HCT116 (cell line): ENCODE results near the gene GPR78. TPM values are rescaled to one million over a fixed set of nuclear protein-coding genes. Genes with fewer than 3 reads are reported as not detected.

Source experiments
- ATAC-seq: fragments of 200-7000 bp; cut with Tn5 transposase; 2 replicates; pipeline ENCODE4 v1.9.1; 2020; ENCODE audit warnings: mild to moderate bottlenecking, moderate library complexity
- BruUV-seq: library from RNA; stranded (reverse); fragments of 400-500 nt; replicated peaks from 2 replicates; lab custom pipeline; 2021; lab: Mats Ljungman, UMichigan
- CTCF ChIA-PET: fragments of 300-600 bp; sonication (Branson Sonifier 250); formaldehyde crosslinking; loops from one replicate; lab custom pipeline; 2021; ENCODE audit warnings: antibody characterized with exemption; lab: Charles Lee
- POLR2A ChIA-PET: fragments of 300-600, 350-600 bp; sonication (Branson Sonifier 250); formaldehyde crosslinking; loops from one replicate; lab custom pipeline; 2021; ENCODE audit warnings: antibody characterized with exemption; lab: Charles Lee
- RAD21 ChIA-PET, 2 experiments: fragments of 300-600 bp; sonication (Branson Sonifier 250); formaldehyde crosslinking; loops; one replicate each; lab custom pipeline; 2023; ENCODE audit warnings: low total read pairs in 2 of 2; ENCODE audit not compliant: uncharacterized antibody in 2 of 2, unreplicated experiment in 2 of 2, low non-redundant PET in 1 of 2; lab: Charles Lee
- DNase-seq: peaks from one replicate; pipeline ENCODE4 v3.0.0-alpha.2; 2010; ENCODE audit warnings: low read depth, low spot score
- H2AFZ ChIP-seq: fragments of 200-600 bp; shearing (Covaris generic), sonication (generic); 2 replicates; pipeline ENCODE4 v1.6.1; 2017; ENCODE audit warnings: low read depth, mixed run types, mixed read lengths, antibody characterized with exemption, low read length; ENCODE audit not compliant: poor library complexity, severe bottlenecking
- H3K27ac ChIP-seq: 2 replicates; pipeline ENCODE4 v1.5.1; 2012; ENCODE audit warnings: low read depth, low read length
- H3K27me3 ChIP-seq: fragments of 200-600 bp; sonication (generic); 2 replicates; pipeline ENCODE4 v1.6.1; 2016; ENCODE audit warnings: mixed run types, low read length, mixed read lengths; ENCODE audit not compliant: insufficient read depth
- H3K36me3 ChIP-seq, 2 experiments: fragments of 200-500 bp in 1 of 2; fragments of 200-600 bp in 1 of 2; sonication (Bioruptor generic) in 1 of 2; sonication (generic) in 1 of 2; 2 replicates each; pipeline versions ENCODE4 v1.5.1 to v1.6.1; 2014 to 2016; ENCODE audit warnings: low read length in 2 of 2, inconsistent platforms in 1 of 2, mixed read lengths in 1 of 2, mixed run types in 1 of 2; ENCODE audit not compliant: insufficient read depth in 2 of 2, control insufficient read depth in 1 of 2
- H3K4me1 ChIP-seq, 2 experiments: fragments of 200-600 bp in 1 of 2; sonication (generic) in 1 of 2; 2 replicates each; pipeline versions ENCODE4 v1.5.1 to v1.6.1; 2012 to 2017; ENCODE audit warnings: low read length in 2 of 2, inconsistent platforms in 1 of 2, mild to moderate bottlenecking in 1 of 2, mixed read lengths in 1 of 2, mixed run types in 1 of 2, moderate library complexity in 1 of 2; ENCODE audit not compliant: insufficient read depth in 2 of 2, control insufficient read depth in 1 of 2
- H3K4me2 ChIP-seq: fragments of 200-600 bp; sonication (generic); 2 replicates; pipeline ENCODE4 v1.6.1; 2017; ENCODE audit warnings: mixed run types, low read length, mixed read lengths
- H3K4me3 ChIP-seq, 2 experiments: fragments of 200-600 bp in 1 of 2; sonication (generic) in 1 of 2; replicated peaks in 1 of 2; 2 replicates each; pipeline ENCODE4 v1.5.1; 2011 to 2016; ENCODE audit warnings: low read length in 2 of 2, control low read depth in 1 of 2, low read depth in 1 of 2, mild to moderate bottlenecking in 1 of 2, mixed read lengths in 1 of 2, mixed run types in 1 of 2
- H3K79me2 ChIP-seq: fragments of 200-600 bp; sonication (generic); 2 replicates; pipeline ENCODE4 v1.6.1; 2017; ENCODE audit warnings: mild to moderate bottlenecking, mixed run types, low read length, moderate library complexity, mixed read lengths; ENCODE audit not compliant: insufficient read depth
- H3K9ac ChIP-seq: fragments of 200-600 bp; sonication (generic); 2 replicates; pipeline ENCODE4 v1.6.1; 2016; ENCODE audit warnings: low read length, mixed read lengths
- H3K9me2 ChIP-seq: fragments of 200-600 bp; sonication (generic), shearing (Covaris generic); 2 replicates; pipeline ENCODE4 v1.6.1; 2017; ENCODE audit warnings: mixed run types, mild to moderate bottlenecking, moderate library complexity; ENCODE audit not compliant: insufficient read depth
- H3K9me3 ChIP-seq, 2 experiments: fragments of 200-500 bp in 1 of 2; fragments of 200-600 bp in 1 of 2; sonication (Bioruptor generic) in 1 of 2; sonication (generic) in 1 of 2; 2 replicates each; pipeline ENCODE4 v1.6.1; 2014 to 2017; ENCODE audit warnings: low read length in 2 of 2, mixed read lengths in 2 of 2, inconsistent platforms in 1 of 2, low read depth in 1 of 2, mild to moderate bottlenecking in 1 of 2, mixed run types in 1 of 2, moderate library complexity in 1 of 2; ENCODE audit not compliant: control insufficient read depth in 1 of 2, insufficient read depth in 1 of 2
- H4K20me1 ChIP-seq: fragments of 200-600 bp; sonication (generic), shearing (Covaris generic); 2 replicates; pipeline ENCODE4 v1.6.1; 2017; ENCODE audit warnings: mixed run types, mild to moderate bottlenecking, moderate library complexity; ENCODE audit not compliant: insufficient read depth
- ATF3 ChIP-seq: IDR thresholded peaks from 2 replicates; pipeline ENCODE4 v1.6.1; 2012
- ELF1 ChIP-seq: IDR thresholded peaks from 2 replicates; pipeline ENCODE4 v1.6.1; 2012; ENCODE audit warnings: low read depth, borderline replicate concordance
- EZH2 ChIP-seq: fragments of 200-600 bp; sonication (generic); IDR thresholded peaks from 2 replicates; pipeline ENCODE4 v1.6.1; 2017; ENCODE audit warnings: antibody characterized with exemption, mixed run types
- EZH2phosphoT487 ChIP-seq: fragments of 200-600 bp; IDR thresholded peaks from 2 replicates; pipeline ENCODE4 v1.6.1; 2018; ENCODE audit warnings: antibody characterized with exemption, borderline replicate concordance
- JUND ChIP-seq: IDR thresholded peaks from 2 replicates; pipeline ENCODE4 v1.6.1; 2012
- RAD21 ChIP-seq: IDR thresholded peaks from 2 replicates; pipeline ENCODE4 v1.6.1; 2012; ENCODE audit warnings: low read depth, mild to moderate bottlenecking
- REST ChIP-seq: IDR thresholded peaks from 2 replicates; pipeline ENCODE4 v1.6.1; 2012; ENCODE audit warnings: low read depth
- SIN3A ChIP-seq: IDR thresholded peaks from 2 replicates; pipeline ENCODE4 v1.6.1; 2012; ENCODE audit warnings: low read depth
- YY1 ChIP-seq: IDR thresholded peaks from 2 replicates; pipeline ENCODE4 v1.6.1; 2011; ENCODE audit warnings: low read length, low read depth, moderate library complexity, mild to moderate bottlenecking; ENCODE audit not compliant: insufficient replicate concordance; ENCODE audit errors: extremely low read depth
- ZFX ChIP-seq: fragments of 450-650 bp; IDR thresholded peaks from 2 replicates; pipeline ENCODE4 v1.6.1; 2017
- intact Hi-C: fragments of 100-400 bp; cut with micrococcal nuclease; formaldehyde crosslinking; loops from 2 replicates; pipeline ENCODE4 v1.10.0; 2022
- total RNA-seq: library from RNA; stranded (reverse); gene quantifications from one replicate; pipeline ENCODE4 v1.2.1, GENCODE V29; 2021; ENCODE audit not compliant: unreplicated experiment

Gene GPR78
- total RNA-seq, 1 experiment from 2014 or later: not detected

- TF ChIP-seq ATF3 (no peak), SIN3A (no peak), EZH2 (no peak), EZH2phosphoT487 (no peak), YY1 (no peak), RAD21 (no peak), ELF1 (no peak), JUND (no peak)
These were observed 34.8 kb upstream of the GPR78 start (continued) for GRCh38 chr4:8545439-8545765.

- Histone ChIP-seq H3K9ac (no peak overlapping the region), H3K4me1 (peaks cover 0 to 21% of the 10 kb centered on the region in 2 experiments; a peak in 3 of 4 replicates), H4K20me1 (no peaks in the 10 kb centered on the region), H3K27me3 (0 out of 2 replicates have a peak, but pooled peaks cover 2% of the 10 kb centered on the region), H3K4me2 (peak overlapping the region; percentile 58; the same call in 1 of the 2 replicates), H3K27ac (no peak overlapping the region), H3K9me2 (no peaks in the 10 kb centered on the region), H3K36me3 (no peaks in the 10 kb centered on the region), H3K79me2 (no peaks in the 10 kb centered on the region), H3K4me3 (no peak overlapping the region), H2AFZ (peak overlapping the region; percentile 13), H3K9me3 (no peaks in the 10 kb centered on the region)
- DNase-seq: no peak
- RAD21 ChIA-PET: interaction anchor here (0.7 to 1.5 kb wide), 2 partner anchors 78 to 79 kb away, joined by 3 to 6 read pairs; no protein-coding TSS in a partner anchor
- ATAC-seq: peak; percentile 30
- CTCF ChIA-PET: interaction anchor here (0.7 to 3.4 kb wide), 9 partner anchors 8 to 371 kb away, joined by 3 to 35 read pairs (median 3); no protein-coding TSS in a partner anchor
- intact Hi-C loops: loop anchor here (1.0 to 5.0 kb wide), 4 partner anchors 41 to 304 kb away; no protein-coding TSS in a partner anchor
- no TSS peak for BruUV-seq
- TF ChIP-seq ELF1 (no peak), ZFX (no peak), ATF3 (no peak), REST (no peak)
- POLR2A ChIA-PET: interaction anchor here (0.9 to 1.3 kb wide), 2 partner anchors 8 to 9 kb away, joined by 3 to 6 read pairs; no protein-coding TSS in a partner anchor
These were observed 33.5 kb upstream of the GPR78 start for GRCh38 chr4:8546766-8547107.
